HL-60 (cell line): ENCODE measurements around the gene GALNT9.

ENCODE experiments used
- CTCF ChIP-seq: IDR thresholded peaks from one replicate; pipeline ENCODE4 v1.5.1; 2011; ENCODE audit warnings: low read length, control low read depth, inconsistent platforms; ENCODE audit not compliant: insufficient read depth
- GABPA ChIP-seq: IDR thresholded peaks from 2 replicates; pipeline ENCODE4 v1.6.1; 2012; ENCODE audit warnings: low read depth
- POLR2AphosphoS5 ChIP-seq: IDR thresholded peaks from 2 replicates; pipeline ENCODE4 v1.6.1; 2012; ENCODE audit warnings: low read depth
- REST ChIP-seq: IDR thresholded peaks from 2 replicates; pipeline ENCODE4 v1.6.1; 2012; ENCODE audit warnings: low read depth; ENCODE audit not compliant: insufficient replicate concordance
- SPI1 ChIP-seq: IDR thresholded peaks from 2 replicates; pipeline ENCODE4 v1.6.1; 2012; ENCODE audit warnings: low read depth, mild to moderate bottlenecking, borderline replicate concordance

- TF ChIP-seq CTCF (no peak), POLR2AphosphoS5 (no peak), REST (no peak), GABPA (no peak), SPI1 (no peak)
Measured at GRCh38 chr12:132208153-132208823, 121.1 kb downstream of the GALNT9 start.
